Head of caudate nucleus (tissue), 42 donors: ENCODE measurements around the gene RETREG3.
A peak's percentile ranks its signal among the peaks of the same experiment; 100 is the strongest.
"Not testable (repeated sequence)": the region's sequence is repeated elsewhere in the genome, so short reads cannot be mapped to it uniquely, and the experiment has no call there.

Experiments used
- DNase-seq, 42 donors: peaks; one replicate each; pipeline versions ENCODE4 v3.0.0 to v3.0.0-alpha.2; 2020 to 2021; ENCODE audit warnings: mixed read lengths in 7 of 42
- intact Hi-C: fragments of 100-400 bp; cut with DNase I; formaldehyde crosslinking; loops from one replicate; pipeline ENCODE4 v1.15.0; 2022

Gene RETREG3

DNA sequence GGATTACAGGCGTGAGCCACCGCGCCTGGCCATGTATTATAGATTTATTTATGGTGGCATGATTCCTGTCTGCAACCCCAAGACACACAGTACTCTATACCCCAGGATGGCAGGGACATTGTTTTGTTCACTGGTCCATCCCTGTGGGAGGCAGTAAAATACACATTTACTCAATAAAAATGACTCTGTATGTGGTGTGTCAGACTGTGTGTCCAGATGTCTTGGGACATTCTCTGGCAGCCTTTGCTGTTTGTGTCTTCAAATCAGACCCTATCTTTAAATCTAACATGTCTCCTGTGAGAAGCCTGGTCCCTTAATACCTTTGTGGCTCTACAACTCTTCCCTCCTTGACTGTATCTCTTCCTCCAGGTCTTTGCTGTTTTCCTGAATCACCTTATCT, 48.9 kb downstream of the RETREG3 start:
- intact Hi-C loops: no loop called here
- no peak for DNase-seq

DNA sequence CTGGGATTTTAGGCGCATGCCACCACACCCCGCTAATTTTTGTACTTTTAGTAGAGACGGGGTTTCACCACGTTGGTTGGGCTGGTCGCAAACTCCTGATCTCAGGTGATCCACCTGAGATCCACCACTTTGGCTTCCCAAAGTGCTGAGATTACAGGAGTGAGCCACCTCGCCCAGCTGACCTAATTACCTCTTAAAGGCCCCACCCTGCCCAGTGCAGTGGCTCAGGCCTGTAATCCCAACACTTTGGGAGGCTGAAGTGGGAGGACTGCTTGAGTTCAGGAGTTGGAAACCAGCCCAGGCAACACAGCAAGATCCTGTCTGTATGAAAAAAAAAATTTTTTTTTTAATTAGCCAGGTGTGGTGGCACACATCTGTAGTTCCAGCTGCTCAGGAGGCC, 50.1 kb downstream of the RETREG3 start:
- no peak for DNase-seq
- intact Hi-C loops: no loop called here

DNA sequence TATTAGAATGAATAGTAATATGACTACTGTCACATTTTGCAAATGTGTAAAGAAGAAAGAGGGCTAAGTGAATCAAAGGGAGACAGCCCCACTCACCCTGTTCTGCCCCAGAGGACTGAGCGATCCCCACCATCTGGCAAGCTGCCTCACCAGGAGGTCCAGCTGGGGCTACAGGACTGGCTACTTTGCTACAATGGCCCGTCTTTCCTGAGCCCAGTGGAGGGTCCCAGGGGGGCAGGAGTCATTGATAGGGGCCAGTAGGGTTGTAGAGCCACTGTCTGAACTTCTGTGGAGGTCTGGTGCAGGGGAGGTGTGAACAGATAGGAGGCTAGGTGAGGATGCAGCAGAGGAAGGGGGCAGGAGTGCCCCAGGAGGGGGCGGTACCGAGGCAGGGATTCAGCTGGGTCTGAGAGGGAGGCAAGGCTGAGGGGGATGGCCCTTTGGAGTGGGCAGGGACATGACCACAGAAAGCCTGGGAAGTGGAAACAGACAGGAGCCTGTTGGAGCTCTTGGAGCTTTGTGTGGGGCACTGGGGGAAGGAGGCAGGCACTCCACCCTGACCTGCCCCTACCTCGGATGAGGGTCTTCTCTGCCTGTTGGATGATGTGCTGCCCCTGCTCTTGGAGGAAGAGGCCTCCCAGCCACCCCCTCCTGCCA, 53.1 kb downstream of the RETREG3 start:
- DNase-seq, intact Hi-C loops: not testable (repeated sequence)

GRCh38 chr17:42555122-42555622, 54.0 kb downstream of the RETREG3 start:
- no peak for DNase-seq
- intact Hi-C loops: no loop called here

- intact Hi-C loops: no loop called here
Observed at GRCh38 chr17:42554250-42555121, 54.7 kb downstream of the RETREG3 start.

GRCh38 chr17:42553866-42554249, 55.3 kb downstream of the RETREG3 start:
- DNase-seq: no peak
- intact Hi-C loops: no loop called here

More at GRCh38 chr17:42554250-42555121, 54.7 kb downstream of the RETREG3 start:
- peak; percentile 70 to 95 (median 90) for DNase-seq

GRCh38 chr17:42553161-42553818, 55.9 kb downstream of the RETREG3 start:
- no peak for DNase-seq
- intact Hi-C loops: no loop called here

- DNase-seq, intact Hi-C loops: not testable (repeated sequence)
Observed at GRCh38 chr17:42552736-42553135, 56.4 kb downstream of the RETREG3 start, which contains the start of gene HSD17B1. HSD17B1 (plus strand) TSS chr17:42552923; CDS start chr17:42552934, 11 bp downstream.

DNA sequence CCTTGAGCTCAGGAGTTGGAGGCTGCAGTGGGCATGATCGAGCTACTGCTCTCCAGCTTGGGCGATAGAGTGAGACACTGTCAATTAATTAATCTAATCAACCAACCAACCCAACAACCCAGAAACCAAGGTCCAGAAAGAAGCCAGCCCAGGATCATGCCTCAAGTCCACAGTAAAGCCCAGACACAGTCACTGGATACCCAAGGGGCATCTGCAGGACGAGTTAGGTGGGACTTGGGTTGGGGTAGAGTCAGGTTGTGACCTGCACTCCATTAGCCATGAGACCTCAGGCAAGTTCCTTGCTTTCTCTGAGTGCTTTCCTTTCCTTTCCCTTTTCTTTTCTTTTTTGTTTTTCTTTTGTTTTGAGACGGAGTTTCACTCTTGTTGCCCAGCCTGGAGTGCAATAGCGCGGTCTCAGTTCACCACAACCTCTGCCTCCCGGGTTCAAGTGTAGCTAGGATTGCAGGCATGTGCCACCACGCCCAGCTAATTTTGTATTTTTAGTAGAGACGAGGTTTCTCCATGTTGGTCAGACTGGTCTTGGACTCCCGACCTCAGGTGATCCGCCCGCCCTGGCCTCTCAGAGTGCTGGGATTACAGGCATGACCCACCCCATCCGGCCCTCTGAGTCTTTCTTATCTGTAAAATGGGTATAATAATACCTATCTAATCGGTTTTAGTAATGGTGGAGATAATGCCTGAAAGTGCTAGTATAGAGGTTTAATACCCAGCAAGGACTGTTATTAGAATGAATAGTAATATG, 60.0 kb downstream of the RETREG3 start:
- no peak for DNase-seq
- intact Hi-C loops: no loop called here

- no peak for DNase-seq
Observed at GRCh38 chr17:42548070-42548837, 60.9 kb downstream of the RETREG3 start.

DNA sequence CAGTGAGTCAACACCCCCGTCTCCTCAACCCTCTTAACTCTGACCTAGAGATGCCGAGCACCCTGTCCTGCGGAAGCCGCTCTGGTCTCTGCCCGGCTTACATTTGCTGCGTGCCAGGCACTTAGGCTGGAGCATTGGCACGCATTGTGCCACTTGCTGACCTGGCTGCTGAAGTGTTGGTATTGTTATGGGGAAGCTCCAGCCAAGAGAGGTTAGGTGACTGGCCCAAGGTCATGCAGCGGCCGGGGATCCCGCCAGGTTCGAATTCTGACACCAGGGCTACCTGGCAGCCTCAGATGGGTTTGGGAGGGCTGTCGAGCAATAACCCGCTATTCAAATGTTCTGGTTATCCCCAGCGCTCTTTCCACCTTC, 61.5 kb downstream of the RETREG3 start:
- intact Hi-C loops: no loop called here
- no peak for DNase-seq

More at GRCh38 chr17:42548070-42548837, 60.9 kb downstream of the RETREG3 start:
- intact Hi-C loops: no loop called here

DNA sequence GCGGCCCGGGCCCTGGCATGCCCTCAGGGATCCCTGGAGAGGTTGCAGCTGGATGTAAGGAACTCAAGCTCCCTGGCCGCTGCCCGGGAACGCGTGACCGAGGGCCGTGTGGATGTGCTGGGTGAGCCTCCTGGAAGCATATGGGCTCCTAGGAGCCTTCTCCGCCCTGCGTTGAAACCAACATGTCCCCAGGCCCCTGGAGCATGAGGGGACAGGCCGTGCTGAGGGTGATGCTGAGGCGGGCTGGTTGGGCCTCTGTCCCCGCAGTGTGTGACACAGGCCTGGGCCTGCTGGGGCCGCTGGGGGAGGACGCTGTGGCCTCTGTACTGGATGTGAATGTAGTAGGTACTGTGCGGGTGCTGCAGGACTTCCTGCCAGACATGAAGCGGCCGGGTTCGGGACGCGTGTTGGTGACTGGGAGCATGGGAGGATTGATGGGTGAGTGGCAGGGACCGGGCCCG, 62.1 kb downstream of the RETREG3 start:
- DNase-seq: no peak
- intact Hi-C loops: no loop called here

DNA sequence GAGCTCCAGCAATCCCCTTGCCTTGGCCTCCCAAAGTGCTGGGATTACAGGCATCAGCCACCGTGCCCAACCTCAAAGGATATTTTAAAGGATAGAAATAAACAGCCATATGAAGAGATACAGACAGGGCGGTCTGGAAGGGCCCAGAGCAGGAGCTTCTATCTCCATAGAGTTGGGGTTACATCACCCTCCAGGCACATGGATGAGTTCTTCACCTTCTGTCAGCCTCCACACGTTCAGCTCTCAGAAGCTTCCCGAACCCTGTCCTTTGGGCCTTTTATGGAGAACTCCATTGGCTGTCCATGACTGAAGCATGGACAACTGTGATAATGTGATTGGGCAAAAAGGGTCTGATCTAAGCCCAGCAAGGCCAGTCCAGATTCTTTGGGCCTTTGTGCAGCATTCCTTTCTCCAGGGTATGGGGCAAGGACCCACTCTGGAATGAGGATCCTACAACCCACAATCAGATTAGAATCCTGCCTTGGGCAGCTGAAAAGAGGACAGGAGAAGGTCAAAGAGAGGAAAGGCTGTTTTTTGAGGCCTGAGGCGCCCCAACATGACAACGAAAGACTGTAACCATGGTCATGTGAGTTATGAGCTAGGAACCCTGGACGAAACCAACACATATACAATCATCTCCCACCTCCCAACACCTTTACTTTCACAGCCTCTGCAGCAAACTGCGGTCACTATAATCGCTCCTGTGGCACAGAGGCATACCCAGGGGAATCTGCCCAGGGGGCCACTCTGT, 63.2 kb downstream of the RETREG3 start:
- DNase-seq, intact Hi-C loops: not testable (repeated sequence)

- intact Hi-C loops: no loop called here
- no peak for DNase-seq
Observed at GRCh38 chr17:42544874-42545283, 64.3 kb downstream of the RETREG3 start.

DNA sequence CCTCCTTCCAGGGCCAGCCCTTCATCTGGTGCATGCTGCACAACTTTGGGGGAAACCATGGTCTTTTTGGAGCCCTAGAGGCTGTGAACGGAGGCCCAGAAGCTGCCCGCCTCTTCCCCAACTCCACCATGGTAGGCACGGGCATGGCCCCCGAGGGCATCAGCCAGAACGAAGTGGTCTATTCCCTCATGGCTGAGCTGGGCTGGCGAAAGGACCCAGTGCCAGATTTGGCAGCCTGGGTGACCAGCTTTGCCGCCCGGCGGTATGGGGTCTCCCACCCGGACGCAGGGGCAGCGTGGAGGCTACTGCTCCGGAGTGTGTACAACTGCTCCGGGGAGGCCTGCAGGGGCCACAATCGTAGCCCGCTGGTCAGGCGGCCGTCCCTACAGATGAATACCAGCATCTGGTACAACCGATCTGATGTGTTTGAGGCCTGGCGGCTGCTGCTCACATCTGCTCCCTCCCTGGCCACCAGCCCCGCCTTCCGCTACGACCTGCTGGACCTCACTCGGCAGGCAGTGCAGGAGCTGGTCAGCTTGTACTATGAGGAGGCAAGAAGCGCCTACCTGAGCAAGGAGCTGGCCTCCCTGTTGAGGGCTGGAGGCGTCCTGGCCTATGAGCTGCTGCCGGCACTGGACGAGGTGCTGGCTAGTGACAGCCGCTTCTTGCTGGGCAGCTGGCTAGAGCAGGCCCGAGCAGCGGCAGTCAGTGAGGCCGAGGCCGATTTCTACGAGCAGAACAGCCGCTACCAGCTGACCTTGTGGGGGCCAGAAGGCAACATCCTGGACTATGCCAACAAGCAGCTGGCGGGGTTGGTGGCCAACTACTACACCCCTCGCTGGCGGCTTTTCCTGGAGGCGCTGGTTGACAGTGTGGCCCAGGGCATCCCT, 65.7 kb downstream of the RETREG3 start:
- DNase-seq: peak in 24 of 42 donors; percentile 43 to 83 (median 60)
- intact Hi-C loops: no loop called here
